ENCODE measurements around the gene SLFNL1.

The SLFNL1 gene

GRCh38 chr1:41020109-41020576, 1.4 kb downstream of the SLFNL1 start:
- no peak for DNase-seq

- DNase-seq = no peak
Observed at GRCh38 chr1:41019353-41019745, 2.2 kb downstream of the SLFNL1 start.

- DNase-seq = no peak
Observed at GRCh38 chr1:41018018-41018410, 3.5 kb downstream of the SLFNL1 start.

DNA sequence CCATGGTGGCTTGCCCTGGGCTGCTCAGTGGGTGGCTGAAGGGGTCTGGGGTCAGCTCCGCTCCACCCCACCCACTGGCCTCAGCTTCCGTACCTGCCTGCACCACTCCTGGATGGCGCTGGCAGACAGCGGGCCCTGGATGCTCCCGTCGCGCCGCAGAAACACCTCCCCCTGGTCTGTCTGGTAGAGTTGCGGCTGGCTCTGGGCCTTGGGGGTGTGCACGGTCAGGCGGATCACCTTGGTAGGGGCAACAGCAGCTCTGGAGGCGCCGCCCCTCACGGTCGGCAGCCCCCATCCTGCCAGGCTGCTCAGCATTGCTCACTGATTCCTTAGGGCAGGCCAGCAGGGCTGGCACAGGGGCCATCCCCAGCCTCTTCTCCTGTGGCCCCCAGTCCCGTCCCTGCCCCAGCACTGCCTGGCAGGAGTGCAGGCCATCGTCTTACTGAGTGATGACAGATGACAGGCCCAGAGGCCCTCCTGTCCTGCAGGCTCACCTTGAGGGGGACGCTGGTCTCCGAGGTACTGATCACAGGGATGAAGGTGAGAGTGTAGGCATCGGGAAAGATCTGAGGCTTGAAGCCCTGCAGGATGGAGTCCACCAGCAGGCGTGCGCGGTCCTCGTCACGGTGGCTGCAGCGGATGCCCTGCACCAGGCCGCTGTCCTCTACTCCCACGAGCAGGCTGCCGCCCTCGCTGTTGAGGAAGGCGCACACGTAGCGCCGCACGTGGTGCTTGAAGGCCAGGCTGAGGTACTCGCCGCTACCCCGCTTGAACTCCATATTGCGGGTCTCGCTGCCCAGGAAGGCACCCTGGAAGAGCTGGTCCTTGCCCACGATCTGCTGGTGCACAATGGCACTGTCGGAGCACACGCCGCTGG, 4.1 kb downstream of the SLFNL1 start:
- no peak for DNase-seq

- no peak for DNase-seq
Observed at GRCh38 chr1:41015897-41016470, 5.5 kb downstream of the SLFNL1 start.

GRCh38 chr1:41015281-41015896, 6.1 kb downstream of the SLFNL1 start:
- no peak for DNase-seq

GRCh38 chr1:41014871-41015270, 6.7 kb downstream of the SLFNL1 start:
- DNase-seq = no peak

GRCh38 chr1:41013796-41014195, 7.7 kb downstream of the SLFNL1 start:
- DNase-seq = no peak

- DNase-seq = no peak
Observed at GRCh38 chr1:41013024-41013423, 8.5 kb downstream of the SLFNL1 start.

GRCh38 chr1:41010345-41010744, 11.2 kb downstream of the SLFNL1 start:
- no peak for DNase-seq

- DNase-seq = no peak
Observed at GRCh38 chr1:41009466-41009865, 12.1 kb downstream of the SLFNL1 start.

DNA sequence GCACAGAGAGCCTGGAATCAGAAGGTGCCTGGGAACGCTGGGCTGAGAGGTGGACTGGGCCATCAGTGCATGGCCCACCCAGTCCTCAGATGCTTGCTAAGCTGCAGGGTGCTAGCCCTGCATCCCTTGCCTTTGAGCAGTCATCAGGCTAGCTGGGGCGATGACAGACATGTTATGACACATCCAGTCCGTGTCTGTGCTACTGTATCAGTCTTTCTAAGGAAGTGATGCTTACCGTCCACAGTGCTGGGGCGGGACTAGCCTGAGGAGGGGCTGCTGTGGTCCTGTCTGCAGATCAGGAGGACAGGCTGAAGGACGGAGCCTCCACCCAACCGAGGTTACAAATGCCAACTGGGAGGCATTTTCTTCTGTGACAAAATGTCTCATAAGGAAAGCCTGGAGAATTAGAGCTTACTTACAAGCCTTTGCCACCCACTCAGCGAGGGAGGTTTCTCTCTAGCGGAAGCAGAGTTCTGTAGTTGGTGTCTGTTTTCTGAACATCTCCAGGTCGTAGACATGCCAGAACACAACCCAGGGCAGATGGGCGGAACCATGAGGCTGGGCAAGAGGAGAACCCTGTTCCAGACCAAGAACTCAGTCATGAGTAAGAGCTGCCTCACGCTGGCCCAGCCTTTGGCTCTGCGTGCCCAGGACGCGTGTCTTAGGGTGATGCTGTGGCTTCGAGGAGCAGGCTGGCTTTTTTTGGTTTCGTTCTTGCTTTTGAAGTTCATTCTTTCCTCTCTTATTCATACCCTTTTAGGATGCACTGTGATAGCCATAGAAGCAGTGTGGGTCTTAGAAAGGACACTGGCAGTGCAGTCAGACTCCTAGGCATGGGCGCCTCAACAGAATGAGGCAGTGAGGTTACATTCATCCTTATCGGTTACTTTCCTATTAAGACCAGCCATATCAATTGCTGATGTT, 14.3 kb downstream of the SLFNL1 start:
- no peak for DNase-seq

GRCh38 chr1:41005876-41006275, 15.6 kb downstream of the SLFNL1 start:
- DNase-seq = no peak

- peak in 12 of 14 donors; percentile 27 to 81 (median 66) for DNase-seq
Observed at GRCh38 chr1:41003640-41004220, 17.8 kb downstream of the SLFNL1 start.

- DNase-seq = peak in 1 of 14 donors; percentile 25
Observed at GRCh38 chr1:41003127-41003639, 18.3 kb downstream of the SLFNL1 start.

- no peak for DNase-seq
Observed at GRCh38 chr1:40998668-40999067, 22.9 kb downstream of the SLFNL1 start.

DNA sequence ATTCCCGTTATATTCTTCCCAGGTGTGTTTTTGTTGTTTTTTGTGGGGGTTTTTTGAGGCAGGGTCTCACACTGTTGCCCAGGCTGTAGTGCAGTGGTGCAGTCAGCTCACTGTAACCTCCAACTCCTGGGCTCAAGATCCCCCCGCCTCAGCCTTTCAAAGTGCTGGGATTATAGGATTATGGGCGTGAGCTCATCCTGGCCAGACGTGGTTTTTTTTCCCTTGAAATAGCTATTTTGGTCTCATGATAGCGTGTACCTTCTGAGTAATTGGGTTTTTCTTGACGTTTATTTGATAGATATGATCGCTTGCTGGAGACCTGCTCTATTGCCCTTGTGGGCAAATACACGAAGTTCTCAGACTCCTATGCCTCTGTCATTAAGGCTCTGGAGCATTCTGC, 24.4 kb downstream of the SLFNL1 start:
- no peak for DNase-seq

- no peak for DNase-seq
Observed at GRCh38 chr1:40989066-40989465, 32.5 kb downstream of the SLFNL1 start.

DNA sequence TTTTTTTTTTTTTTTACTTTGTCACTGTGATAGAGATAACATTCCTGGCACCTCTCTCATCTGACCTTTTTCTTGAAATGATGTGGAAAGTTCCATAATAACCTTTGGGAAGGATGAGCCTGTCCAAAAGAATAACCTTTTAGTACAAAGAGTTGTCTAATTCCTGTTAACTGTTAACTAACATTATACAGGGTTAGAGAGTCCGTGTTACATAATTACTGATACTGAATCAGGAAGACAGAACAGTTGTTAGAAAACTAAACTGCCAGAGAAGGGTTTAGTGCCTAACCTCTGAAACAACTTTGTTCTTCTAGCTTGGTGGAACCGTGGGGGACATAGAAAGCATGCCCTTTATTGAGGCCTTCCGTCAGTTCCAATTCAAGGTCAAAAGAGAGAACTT, 33.2 kb downstream of the SLFNL1 start:
- DNase-seq = no peak

DNA sequence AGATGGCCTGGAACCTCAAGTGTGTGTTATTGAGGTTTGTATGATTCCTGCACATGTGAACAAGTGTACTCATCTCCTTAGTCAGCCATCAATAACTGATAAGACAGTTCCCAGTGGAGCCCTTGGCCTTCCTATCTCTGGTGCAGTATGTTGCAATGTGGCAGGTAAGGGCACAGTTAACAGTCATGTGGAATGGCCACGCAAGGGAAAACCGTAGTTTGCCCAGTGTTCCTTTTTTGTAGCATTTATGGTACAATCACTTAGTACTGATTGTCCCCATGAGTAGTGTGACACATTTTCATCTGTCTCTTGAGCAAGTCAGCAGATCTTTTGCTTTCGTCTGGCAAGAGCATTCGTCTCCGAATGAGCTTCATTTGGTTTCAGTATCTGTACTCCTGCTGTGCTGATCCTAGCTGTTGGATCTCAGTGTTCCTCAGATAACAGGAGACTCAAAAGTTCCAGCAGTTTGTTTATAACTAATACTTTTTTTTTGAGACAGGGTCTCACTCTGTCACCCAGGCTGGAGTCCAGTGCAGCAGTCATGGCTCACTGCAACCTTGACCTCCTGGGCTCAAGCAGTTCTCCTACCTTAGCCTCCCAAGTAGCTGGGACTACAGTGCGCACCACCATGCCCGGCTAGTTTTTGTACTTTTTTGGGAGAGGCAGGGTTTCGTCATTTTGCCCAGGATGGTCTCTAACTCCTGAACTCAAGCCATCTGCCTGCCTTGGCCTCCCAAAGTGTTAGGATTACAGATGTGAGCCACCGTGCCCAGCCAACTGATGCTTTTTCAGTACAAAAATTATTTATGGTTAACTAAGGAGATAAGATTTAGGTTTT, 33.9 kb downstream of the SLFNL1 start:
- DNase-seq = no peak

DNA sequence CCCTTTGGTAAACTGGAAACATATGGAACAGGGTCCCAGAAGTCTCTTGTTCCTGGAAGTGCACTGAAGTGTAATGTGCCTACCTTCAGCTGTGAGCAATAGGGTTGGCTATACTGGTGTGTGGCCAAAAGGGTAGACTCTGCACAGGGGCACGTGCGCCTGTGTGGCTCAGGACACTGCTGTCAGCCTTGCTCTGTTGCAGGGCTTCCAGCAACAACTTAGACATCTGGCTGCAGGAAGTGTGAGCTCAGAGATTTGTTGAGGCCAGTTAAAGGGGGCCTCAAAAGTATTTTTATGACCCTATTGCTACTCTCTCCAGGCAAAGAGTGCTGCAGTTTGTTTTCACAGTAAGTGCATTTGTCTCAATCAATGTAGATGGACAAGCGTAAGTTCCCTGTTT, 34.6 kb downstream of the SLFNL1 start:
- no peak for DNase-seq
